HEK293 (cell line): ENCODE measurements around the gene TRIP4.

ENCODE experiments used
- CTCF ChIA-PET: fragments of 350-600 bp; formaldehyde crosslinking; extraction: SDS; loops from one replicate; lab custom pipeline; 2021; ENCODE audit warnings: antibody characterized with exemption; lab: Yijun Ruan, JAX
- POLR2A ChIA-PET: fragments of 300-600 bp; formaldehyde crosslinking; extraction: SDS; loops from one replicate; lab custom pipeline; 2020; ENCODE audit warnings: antibody characterized with exemption, inconsistent platforms; lab: Yijun Ruan, JAX
- H3K27ac ChIP-seq: fragments of 200-500 bp; sonication (Bioruptor generic); 2 replicates; pipeline ENCODE4 v1.5.1; 2014; ENCODE audit warnings: low read depth, low read length, control low read depth, inconsistent platforms; ENCODE audit errors: extremely low read depth
- H3K36me3 ChIP-seq, 2 experiments: fragments of 200-500 bp in 1 of 2; sonication (Bioruptor generic) in 1 of 2; 1 replicate in 1 of 2; 2 replicates in 1 of 2; pipeline ENCODE4 v1.5.1; 2014 to 2017; ENCODE audit warnings: inconsistent platforms in 2 of 2, low read length in 2 of 2; ENCODE audit not compliant: control insufficient read depth in 2 of 2, insufficient read depth in 1 of 2
- H3K4me1 ChIP-seq: fragments of 200-500 bp; sonication (Bioruptor generic); 2 replicates; pipeline ENCODE4 v1.5.1; 2014; ENCODE audit warnings: mild to moderate bottlenecking, low read length, inconsistent platforms; ENCODE audit not compliant: control insufficient read depth, insufficient read depth
- H3K4me3 ChIP-seq: 2 replicates; pipeline ENCODE4 v1.5.1; 2011; ENCODE audit warnings: low read depth, mild to moderate bottlenecking, control low read depth, low read length, moderate library complexity
- H3K9me3 ChIP-seq: fragments of 200-500 bp; sonication (Bioruptor generic); 2 replicates; pipeline ENCODE4 v1.5.1; 2014; ENCODE audit warnings: low read depth, low read length, inconsistent platforms; ENCODE audit not compliant: control insufficient read depth, insufficient read depth
- FEZF1 ChIP-seq: fragments of 450-650 bp; formaldehyde crosslinking; IDR thresholded peaks from 2 replicates; pipeline ENCODE4 v1.5.1; 2016; ENCODE audit warnings: missing biosample characterization, missing genetic modification characterization
- HOXC10 ChIP-seq: sonication (generic); formaldehyde crosslinking; IDR thresholded peaks from 2 replicates; pipeline ENCODE4 v1.8.1; 2023; ENCODE audit warnings: mild to moderate bottlenecking, missing genetic modification reagents
- OVOL3 ChIP-seq: fragments of 450-650 bp; formaldehyde crosslinking; IDR thresholded peaks from 2 replicates; pipeline ENCODE4 v1.5.1; 2016; ENCODE audit warnings: missing biosample characterization, missing genetic modification characterization
- REPIN1 ChIP-seq: fragments of 450-650 bp; formaldehyde crosslinking; IDR thresholded peaks from 2 replicates; pipeline ENCODE4 v1.5.1; 2017; ENCODE audit warnings: missing biosample characterization, missing genetic modification characterization, low read depth
- ZBTB17 ChIP-seq: fragments of 450-650 bp; formaldehyde crosslinking; IDR thresholded peaks from 2 replicates; pipeline ENCODE4 v1.5.1; 2016; ENCODE audit warnings: missing biosample characterization, missing genetic modification characterization
- ZBTB21 ChIP-seq: fragments of 450-650 bp; formaldehyde crosslinking; IDR thresholded peaks from 2 replicates; pipeline ENCODE4 v1.5.1; 2017; ENCODE audit warnings: missing biosample characterization, missing genetic modification characterization
- ZEB2 ChIP-seq: fragments of 450-650 bp; formaldehyde crosslinking; IDR thresholded peaks from 2 replicates; pipeline ENCODE4 v1.5.1; 2016; ENCODE audit warnings: missing biosample characterization, missing genetic modification characterization
- ZFP41 ChIP-seq: fragments of 450-650 bp; formaldehyde crosslinking; IDR thresholded peaks from 2 replicates; pipeline ENCODE4 v1.5.1; 2016; ENCODE audit warnings: missing biosample characterization, missing genetic modification characterization, borderline replicate concordance
- ZNF138 ChIP-seq: fragments of 450-650 bp; formaldehyde crosslinking; IDR thresholded peaks from 2 replicates; pipeline ENCODE4 v1.5.1; 2016; ENCODE audit warnings: missing biosample characterization, missing genetic modification characterization, borderline replicate concordance
- ZNF202 ChIP-seq: fragments of 450-650 bp; formaldehyde crosslinking; IDR thresholded peaks from 2 replicates; pipeline ENCODE4 v1.5.1; 2016; ENCODE audit warnings: missing biosample characterization, missing genetic modification characterization, borderline replicate concordance
- ZNF274 ChIP-seq, 2 experiments: fragments of 200-500 bp in 1 of 2; fragments of 450-650 bp in 1 of 2; sonication (Bioruptor generic) in 1 of 2; formaldehyde crosslinking in 1 of 2; IDR thresholded peaks; 2 replicates each; pipeline versions ENCODE4 v1.5.1 to v1.6.1; 2014 to 2016; ENCODE audit warnings: borderline replicate concordance in 1 of 2, inconsistent platforms in 1 of 2, low read length in 1 of 2, missing biosample characterization in 1 of 2, missing genetic modification characterization in 1 of 2
- ZNF324 ChIP-seq: fragments of 450-650 bp; formaldehyde crosslinking; IDR thresholded peaks from 2 replicates; pipeline ENCODE4 v1.5.1; 2016; ENCODE audit warnings: missing biosample characterization, missing genetic modification characterization
- ZNF341 ChIP-seq: fragments of 450-650 bp; formaldehyde crosslinking; IDR thresholded peaks from 2 replicates; pipeline ENCODE4; 2016; ENCODE audit warnings: low read depth, missing biosample characterization, missing genetic modification characterization
- ZNF560 ChIP-seq: fragments of 450-650 bp; formaldehyde crosslinking; IDR thresholded peaks from 2 replicates; pipeline ENCODE4 v1.5.1; 2017; ENCODE audit warnings: missing biosample characterization, missing genetic modification characterization, borderline replicate concordance
- ZNF610 ChIP-seq: fragments of 450-650 bp; formaldehyde crosslinking; IDR thresholded peaks from 2 replicates; pipeline ENCODE4 v1.5.1; 2016; ENCODE audit warnings: missing biosample characterization, missing genetic modification characterization, borderline replicate concordance
- TF ChIP-seq, protein P1 (sequence below): fragments of 450-650 bp; formaldehyde crosslinking; IDR thresholded peaks from 2 replicates; pipeline ENCODE4 v1.5.1; 2017; ENCODE audit warnings: missing biosample characterization, missing genetic modification characterization
- TF ChIP-seq, protein P2 (sequence below): fragments of 450-650 bp; formaldehyde crosslinking; IDR thresholded peaks from 2 replicates; pipeline ENCODE4 v1.5.1; 2017; ENCODE audit warnings: missing biosample characterization, missing genetic modification characterization
- TF ChIP-seq, protein P3 (sequence below): fragments of 450-650 bp; formaldehyde crosslinking; IDR thresholded peaks from 2 replicates; pipeline ENCODE4; 2016; ENCODE audit warnings: missing biosample characterization, missing genetic modification characterization
- TF ChIP-seq, protein P4 (sequence below): fragments of 450-650 bp; IDR thresholded peaks from 2 replicates; pipeline ENCODE4 v1.5.1; 2018; ENCODE audit warnings: missing biosample characterization, missing genetic modification characterization
- TF ChIP-seq, protein P5 (sequence below): fragments of 450-650 bp; formaldehyde crosslinking; IDR thresholded peaks from 2 replicates; pipeline ENCODE4 v1.5.1; 2016; ENCODE audit warnings: missing biosample characterization, missing genetic modification characterization
- TF ChIP-seq, protein P6 (sequence below): fragments of 450-650 bp; formaldehyde crosslinking; IDR thresholded peaks from 2 replicates; pipeline ENCODE4 v1.5.1; 2016; ENCODE audit warnings: missing biosample characterization, missing genetic modification characterization

The TRIP4 gene

DNA sequence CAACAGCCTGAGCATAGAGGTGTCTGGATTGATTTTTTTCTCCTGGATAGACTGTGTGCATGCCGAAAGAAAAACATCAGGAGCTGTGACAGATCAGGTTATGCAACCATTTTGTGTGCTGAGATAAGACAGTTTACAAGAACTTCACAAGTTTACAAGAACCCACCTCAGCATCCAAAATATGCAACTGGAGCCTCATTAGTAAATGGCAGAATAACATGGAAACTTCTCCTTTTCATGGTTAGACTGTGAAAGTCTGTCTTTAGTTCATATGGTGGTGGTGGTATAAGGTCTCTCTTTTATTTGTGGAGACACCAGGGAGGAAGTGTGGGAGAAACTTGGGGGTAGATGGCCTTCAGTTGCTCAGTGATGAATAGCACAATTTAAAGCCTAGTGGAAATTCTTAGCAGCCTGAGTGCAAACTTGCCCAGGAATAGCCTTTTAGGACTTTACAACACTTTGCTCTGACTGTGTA is 69.0 kb downstream of the TRIP4 start:
- Histone ChIP-seq H3K4me1 (peaks cover 24% of the 10 kb centered on the region), H3K9me3 (no peaks in the 10 kb centered on the region), H3K4me3 (no peak overlapping the region), H3K27ac (no peak overlapping the region), H3K36me3 (no peaks in the 10 kb centered on the region)
- TF ChIP-seq ZNF324 (tag by site-specific recombination), result no peak
- TF ChIP-seq ZEB2 (tag by site-specific recombination), result no peak
- peak; percentile 58; the same call in 1 of the 2 replicates for TF ChIP-seq FEZF1 (tag by site-specific recombination)
- no peak for TF ChIP-seq ZNF138 (tag by site-specific recombination)
- TF ChIP-seq, protein P1, sequence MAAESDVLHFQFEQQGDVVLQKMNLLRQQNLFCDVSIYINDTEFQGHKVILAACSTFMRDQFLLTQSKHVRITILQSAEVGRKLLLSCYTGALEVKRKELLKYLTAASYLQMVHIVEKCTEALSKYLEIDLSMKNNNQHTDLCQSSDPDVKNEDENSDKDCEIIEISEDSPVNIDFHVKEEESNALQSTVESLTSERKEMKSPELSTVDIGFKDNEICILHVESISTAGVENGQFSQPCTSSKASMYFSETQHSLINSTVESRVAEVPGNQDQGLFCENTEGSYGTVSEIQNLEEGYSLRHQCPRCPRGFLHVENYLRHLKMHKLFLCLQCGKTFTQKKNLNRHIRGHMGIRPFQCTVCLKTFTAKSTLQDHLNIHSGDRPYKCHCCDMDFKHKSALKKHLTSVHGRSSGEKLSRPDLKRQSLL (tag by site-specific recombination), result no peak
- TF ChIP-seq, protein P2, sequence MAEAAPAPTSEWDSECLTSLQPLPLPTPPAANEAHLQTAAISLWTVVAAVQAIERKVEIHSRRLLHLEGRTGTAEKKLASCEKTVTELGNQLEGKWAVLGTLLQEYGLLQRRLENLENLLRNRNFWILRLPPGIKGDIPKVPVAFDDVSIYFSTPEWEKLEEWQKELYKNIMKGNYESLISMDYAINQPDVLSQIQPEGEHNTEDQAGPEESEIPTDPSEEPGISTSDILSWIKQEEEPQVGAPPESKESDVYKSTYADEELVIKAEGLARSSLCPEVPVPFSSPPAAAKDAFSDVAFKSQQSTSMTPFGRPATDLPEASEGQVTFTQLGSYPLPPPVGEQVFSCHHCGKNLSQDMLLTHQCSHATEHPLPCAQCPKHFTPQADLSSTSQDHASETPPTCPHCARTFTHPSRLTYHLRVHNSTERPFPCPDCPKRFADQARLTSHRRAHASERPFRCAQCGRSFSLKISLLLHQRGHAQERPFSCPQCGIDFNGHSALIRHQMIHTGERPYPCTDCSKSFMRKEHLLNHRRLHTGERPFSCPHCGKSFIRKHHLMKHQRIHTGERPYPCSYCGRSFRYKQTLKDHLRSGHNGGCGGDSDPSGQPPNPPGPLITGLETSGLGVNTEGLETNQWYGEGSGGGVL, result no peak
- TF ChIP-seq, protein P3, sequence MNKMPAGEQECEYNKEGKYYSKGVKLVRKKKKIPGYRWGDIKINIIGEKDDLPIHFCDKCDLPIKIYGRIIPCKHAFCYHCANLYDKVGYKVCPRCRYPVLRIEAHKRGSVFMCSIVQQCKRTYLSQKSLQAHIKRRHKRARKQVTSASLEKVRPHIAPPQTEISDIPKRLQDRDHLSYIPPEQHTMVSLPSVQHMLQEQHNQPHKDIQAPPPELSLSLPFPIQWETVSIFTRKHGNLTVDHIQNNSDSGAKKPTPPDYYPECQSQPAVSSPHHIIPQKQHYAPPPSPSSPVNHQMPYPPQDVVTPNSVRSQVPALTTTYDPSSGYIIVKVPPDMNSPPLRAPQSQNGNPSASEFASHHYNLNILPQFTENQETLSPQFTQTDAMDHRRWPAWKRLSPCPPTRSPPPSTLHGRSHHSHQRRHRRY (tag by site-specific recombination), result no peak
- TF ChIP-seq REPIN1 (tag by site-specific recombination), result no peak
- TF ChIP-seq HOXC10 (CRISPR knock-in tag), result no peak
- TF ChIP-seq ZBTB17, result peak; percentile 57
- TF ChIP-seq ZNF341 (tag by site-specific recombination), result no peak
- CTCF ChIA-PET, result no interaction called here
- POLR2A ChIA-PET, result no interaction called here

DNA sequence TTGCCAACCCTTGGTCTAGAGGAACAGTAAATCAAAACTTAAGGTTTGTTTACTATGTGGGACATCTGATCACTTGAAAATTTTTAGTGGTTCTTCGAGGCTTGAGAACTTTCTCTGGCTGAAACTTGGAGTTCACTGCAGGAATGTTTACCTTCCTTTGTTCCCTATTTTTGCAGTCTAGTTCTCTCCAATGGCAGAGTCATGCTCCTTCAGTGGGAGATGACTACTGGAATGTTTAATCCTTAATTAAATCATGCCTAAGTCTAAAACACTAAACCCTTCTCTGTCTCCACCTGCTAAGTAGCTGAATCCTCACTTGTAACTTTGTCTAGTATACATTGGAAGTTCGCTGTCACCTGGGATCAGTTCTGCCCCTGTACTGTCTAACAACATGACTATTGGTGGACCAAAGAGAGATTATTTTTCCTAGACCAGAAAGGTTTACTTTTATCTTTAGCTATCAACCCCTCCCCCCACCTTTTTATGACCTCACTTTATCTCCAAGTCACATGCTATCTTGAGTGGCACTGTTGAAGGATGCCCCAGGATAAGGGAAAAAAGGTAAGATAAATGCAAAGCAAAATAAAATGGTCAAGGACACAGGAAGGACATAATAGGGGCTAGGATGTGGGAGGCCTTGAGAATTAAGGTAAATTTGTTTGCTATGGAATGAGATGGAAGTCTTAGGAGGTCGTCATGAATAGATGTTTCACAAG is 71.6 kb downstream of the TRIP4 start:
- no peaks in the 10 kb centered on the region for H3K36me3 ChIP-seq
- no peak for TF ChIP-seq ZNF202
- no peak for TF ChIP-seq ZNF138 (tag by site-specific recombination)
- TF ChIP-seq ZEB2 (tag by site-specific recombination), result no peak
- TF ChIP-seq ZNF610 (tag by site-specific recombination), result no peak
- no peak for TF ChIP-seq ZNF560 (tag by site-specific recombination)
- TF ChIP-seq, protein P4, sequence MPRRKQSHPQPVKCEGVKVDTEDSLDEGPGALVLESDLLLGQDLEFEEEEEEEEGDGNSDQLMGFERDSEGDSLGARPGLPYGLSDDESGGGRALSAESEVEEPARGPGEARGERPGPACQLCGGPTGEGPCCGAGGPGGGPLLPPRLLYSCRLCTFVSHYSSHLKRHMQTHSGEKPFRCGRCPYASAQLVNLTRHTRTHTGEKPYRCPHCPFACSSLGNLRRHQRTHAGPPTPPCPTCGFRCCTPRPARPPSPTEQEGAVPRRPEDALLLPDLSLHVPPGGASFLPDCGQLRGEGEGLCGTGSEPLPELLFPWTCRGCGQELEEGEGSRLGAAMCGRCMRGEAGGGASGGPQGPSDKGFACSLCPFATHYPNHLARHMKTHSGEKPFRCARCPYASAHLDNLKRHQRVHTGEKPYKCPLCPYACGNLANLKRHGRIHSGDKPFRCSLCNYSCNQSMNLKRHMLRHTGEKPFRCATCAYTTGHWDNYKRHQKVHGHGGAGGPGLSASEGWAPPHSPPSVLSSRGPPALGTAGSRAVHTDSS (tag by site-specific recombination), result no peak
- TF ChIP-seq ZNF274 (IDR thresholded peaks at IDR 0.05; ENCODE audit: low read length), result no peak
- TF ChIP-seq ZNF274 (tag by site-specific recombination; IDR thresholded peaks at IDR 0.05; ENCODE audit: borderline replicate concordance), result no peak
- TF ChIP-seq, protein P5, sequence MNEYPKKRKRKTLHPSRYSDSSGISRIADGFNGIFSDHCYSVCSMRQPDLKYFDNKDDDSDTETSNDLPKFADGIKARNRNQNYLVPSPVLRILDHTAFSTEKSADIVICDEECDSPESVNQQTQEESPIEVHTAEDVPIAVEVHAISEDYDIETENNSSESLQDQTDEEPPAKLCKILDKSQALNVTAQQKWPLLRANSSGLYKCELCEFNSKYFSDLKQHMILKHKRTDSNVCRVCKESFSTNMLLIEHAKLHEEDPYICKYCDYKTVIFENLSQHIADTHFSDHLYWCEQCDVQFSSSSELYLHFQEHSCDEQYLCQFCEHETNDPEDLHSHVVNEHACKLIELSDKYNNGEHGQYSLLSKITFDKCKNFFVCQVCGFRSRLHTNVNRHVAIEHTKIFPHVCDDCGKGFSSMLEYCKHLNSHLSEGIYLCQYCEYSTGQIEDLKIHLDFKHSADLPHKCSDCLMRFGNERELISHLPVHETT (tag by site-specific recombination), result no peak
- no peak for TF ChIP-seq ZBTB21 (tag by site-specific recombination)
- TF ChIP-seq OVOL3 (tag by site-specific recombination), result no peak
- no peak for TF ChIP-seq ZFP41
- TF ChIP-seq, protein P6, sequence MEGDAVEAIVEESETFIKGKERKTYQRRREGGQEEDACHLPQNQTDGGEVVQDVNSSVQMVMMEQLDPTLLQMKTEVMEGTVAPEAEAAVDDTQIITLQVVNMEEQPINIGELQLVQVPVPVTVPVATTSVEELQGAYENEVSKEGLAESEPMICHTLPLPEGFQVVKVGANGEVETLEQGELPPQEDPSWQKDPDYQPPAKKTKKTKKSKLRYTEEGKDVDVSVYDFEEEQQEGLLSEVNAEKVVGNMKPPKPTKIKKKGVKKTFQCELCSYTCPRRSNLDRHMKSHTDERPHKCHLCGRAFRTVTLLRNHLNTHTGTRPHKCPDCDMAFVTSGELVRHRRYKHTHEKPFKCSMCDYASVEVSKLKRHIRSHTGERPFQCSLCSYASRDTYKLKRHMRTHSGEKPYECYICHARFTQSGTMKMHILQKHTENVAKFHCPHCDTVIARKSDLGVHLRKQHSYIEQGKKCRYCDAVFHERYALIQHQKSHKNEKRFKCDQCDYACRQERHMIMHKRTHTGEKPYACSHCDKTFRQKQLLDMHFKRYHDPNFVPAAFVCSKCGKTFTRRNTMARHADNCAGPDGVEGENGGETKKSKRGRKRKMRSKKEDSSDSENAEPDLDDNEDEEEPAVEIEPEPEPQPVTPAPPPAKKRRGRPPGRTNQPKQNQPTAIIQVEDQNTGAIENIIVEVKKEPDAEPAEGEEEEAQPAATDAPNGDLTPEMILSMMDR, result no peak
- TF ChIP-seq, protein P1 (tag by site-specific recombination), result no peak
- H3K27ac ChIP-seq, result no peak overlapping the region
- ChIA-PET POLR2A (interaction anchor here (0.9 to 1.4 kb wide), 2 partner anchors 16 to 72 kb away, joined by 3 read pairs; partner anchors contain the start of gene TRIP4), CTCF (interaction anchor here (0.6 kb wide), 2 partner anchors 83 to 189 kb away, joined by 3 read pairs; no protein-coding TSS in a partner anchor)
- no peaks in the 10 kb centered on the region for H3K9me3 ChIP-seq
- peaks cover 23% of the 10 kb centered on the region for H3K4me1 ChIP-seq
- no peak overlapping the region for H3K4me3 ChIP-seq
